ENCODE results near the gene COL6A2.

COL6A2 gene

GRCh38 chr21:46094401-46095082 lies 3.4 kb upstream of the COL6A2 start:
- TF ChIP-seq, protein P1, sequence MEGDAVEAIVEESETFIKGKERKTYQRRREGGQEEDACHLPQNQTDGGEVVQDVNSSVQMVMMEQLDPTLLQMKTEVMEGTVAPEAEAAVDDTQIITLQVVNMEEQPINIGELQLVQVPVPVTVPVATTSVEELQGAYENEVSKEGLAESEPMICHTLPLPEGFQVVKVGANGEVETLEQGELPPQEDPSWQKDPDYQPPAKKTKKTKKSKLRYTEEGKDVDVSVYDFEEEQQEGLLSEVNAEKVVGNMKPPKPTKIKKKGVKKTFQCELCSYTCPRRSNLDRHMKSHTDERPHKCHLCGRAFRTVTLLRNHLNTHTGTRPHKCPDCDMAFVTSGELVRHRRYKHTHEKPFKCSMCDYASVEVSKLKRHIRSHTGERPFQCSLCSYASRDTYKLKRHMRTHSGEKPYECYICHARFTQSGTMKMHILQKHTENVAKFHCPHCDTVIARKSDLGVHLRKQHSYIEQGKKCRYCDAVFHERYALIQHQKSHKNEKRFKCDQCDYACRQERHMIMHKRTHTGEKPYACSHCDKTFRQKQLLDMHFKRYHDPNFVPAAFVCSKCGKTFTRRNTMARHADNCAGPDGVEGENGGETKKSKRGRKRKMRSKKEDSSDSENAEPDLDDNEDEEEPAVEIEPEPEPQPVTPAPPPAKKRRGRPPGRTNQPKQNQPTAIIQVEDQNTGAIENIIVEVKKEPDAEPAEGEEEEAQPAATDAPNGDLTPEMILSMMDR (IDR thresholded peaks at IDR 0.05; ENCODE audit: insufficient read depth, low read length, poor library complexity, severe bottlenecking): no peak
- H3K27me3 ChIP-seq (replicated peaks; ENCODE audit: control insufficient read depth, insufficient read depth, low read length): no peaks in the 10 kb centered on the region
- no peak overlapping the region for H3K4me3 ChIP-seq (replicated peaks; ENCODE audit: low read depth, low read length)
- H3K36me3 ChIP-seq (ENCODE audit: control insufficient read depth, insufficient read depth, low read length): no peaks in the 10 kb centered on the region
- no peak for DNase-seq (ENCODE audit: extremely low read depth, insufficient read length)

DNA sequence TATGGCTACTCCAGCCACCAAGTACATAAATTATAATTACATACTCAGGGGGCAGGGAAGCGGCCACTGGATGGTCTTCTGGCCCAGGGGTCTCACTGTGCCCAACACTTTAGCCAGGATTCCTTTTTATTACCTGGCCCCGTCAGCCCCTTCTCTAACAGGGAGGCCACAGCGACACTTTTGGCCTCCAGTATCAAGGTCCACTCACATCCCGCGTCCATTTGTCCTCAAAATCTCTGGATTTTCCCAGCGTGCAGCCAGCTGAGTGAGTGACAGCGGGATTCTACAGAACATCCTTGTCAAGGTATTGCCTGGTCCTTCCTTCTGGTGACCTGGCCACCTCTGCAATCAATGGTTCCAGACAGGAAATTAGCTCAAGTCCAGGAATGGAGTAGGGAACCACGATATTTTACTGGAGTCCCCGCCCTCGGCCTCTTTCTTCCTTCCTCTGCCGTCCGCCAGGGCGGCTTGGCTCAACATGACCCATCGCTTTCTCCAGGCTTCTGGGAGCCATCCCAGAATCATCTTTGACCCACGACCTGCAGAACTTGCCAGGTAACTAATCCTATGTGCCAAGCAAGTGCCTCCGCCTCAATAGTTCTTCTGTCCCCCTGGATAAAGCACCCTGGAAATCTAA lies 2.7 kb upstream of the COL6A2 start:
- DNase-seq (ENCODE audit: extremely low read depth, insufficient read length): no peak
- no peaks in the 10 kb centered on the region for H3K27me3 ChIP-seq (replicated peaks; ENCODE audit: control insufficient read depth, insufficient read depth, low read length)
- TF ChIP-seq, protein P1 (IDR thresholded peaks at IDR 0.05; ENCODE audit: insufficient read depth, low read length, poor library complexity, severe bottlenecking): no peak

GRCh38 chr21:46095814-46096595 lies 1.9 kb upstream of the COL6A2 start:
- Histone ChIP-seq H3K27me3 (replicated peaks; ENCODE audit: control insufficient read depth, insufficient read depth, low read length) (no peaks in the 10 kb centered on the region), H3K4me3 (replicated peaks; ENCODE audit: low read depth, low read length) (no peak overlapping the region), H3K36me3 (ENCODE audit: control insufficient read depth, insufficient read depth, low read length) (no peaks in the 10 kb centered on the region)
- no peak for DNase-seq (ENCODE audit: extremely low read depth, insufficient read length)
- TF ChIP-seq, protein P1 (IDR thresholded peaks at IDR 0.05; ENCODE audit: insufficient read depth, low read length, poor library complexity, severe bottlenecking): no peak

More for the DNA sequence above, 2.7 kb upstream of the COL6A2 start:
- no peaks in the 10 kb centered on the region for H3K36me3 ChIP-seq (ENCODE audit: control insufficient read depth, insufficient read depth, low read length)
- H3K4me3 ChIP-seq (replicated peaks; ENCODE audit: low read depth, low read length): no peak overlapping the region

DNA sequence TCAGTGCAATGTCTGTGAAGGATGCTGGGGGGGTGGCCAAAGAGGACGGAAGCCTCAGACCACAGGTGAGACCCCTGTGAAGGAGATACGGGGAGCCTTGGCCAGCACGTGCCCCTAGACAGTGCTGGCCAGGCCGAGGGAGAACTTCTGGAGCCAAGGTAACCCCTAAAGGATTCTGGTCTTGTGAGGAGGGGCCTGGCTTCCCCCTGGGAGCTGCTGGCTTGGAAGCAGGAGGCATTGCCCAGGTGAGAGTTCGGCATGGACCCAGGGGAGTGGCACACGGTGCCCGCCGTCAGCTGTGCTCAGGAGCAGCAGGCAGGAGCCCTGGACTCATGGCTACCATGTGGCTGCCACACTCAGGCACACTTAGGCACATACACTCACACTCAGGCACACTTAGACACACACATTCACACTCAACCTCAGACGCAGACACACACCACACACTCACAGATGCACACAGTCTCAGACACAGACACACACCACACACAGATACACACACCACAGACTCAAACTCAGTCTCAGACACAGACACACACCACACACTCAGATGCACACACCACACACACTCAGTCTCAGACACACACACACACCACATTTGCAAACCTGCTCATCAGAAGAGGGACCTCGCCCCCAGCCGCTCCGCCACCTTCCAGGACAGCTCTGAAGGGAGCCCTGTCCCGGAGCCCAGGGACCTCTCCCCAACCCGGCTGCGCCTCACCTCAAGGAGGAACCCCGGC lies 1.1 kb upstream of the COL6A2 start:
- H3K4me3 ChIP-seq (replicated peaks; ENCODE audit: low read depth, low read length): no peak overlapping the region
- no peaks in the 10 kb centered on the region for H3K36me3 ChIP-seq (ENCODE audit: control insufficient read depth, insufficient read depth, low read length)
- DNase-seq (ENCODE audit: extremely low read depth, insufficient read length): no peak
- TF ChIP-seq, protein P1 (IDR thresholded peaks at IDR 0.05; ENCODE audit: insufficient read depth, low read length, poor library complexity, severe bottlenecking): no peak
- H3K27me3 ChIP-seq (replicated peaks; ENCODE audit: control insufficient read depth, insufficient read depth, low read length): no peaks in the 10 kb centered on the region

DNA sequence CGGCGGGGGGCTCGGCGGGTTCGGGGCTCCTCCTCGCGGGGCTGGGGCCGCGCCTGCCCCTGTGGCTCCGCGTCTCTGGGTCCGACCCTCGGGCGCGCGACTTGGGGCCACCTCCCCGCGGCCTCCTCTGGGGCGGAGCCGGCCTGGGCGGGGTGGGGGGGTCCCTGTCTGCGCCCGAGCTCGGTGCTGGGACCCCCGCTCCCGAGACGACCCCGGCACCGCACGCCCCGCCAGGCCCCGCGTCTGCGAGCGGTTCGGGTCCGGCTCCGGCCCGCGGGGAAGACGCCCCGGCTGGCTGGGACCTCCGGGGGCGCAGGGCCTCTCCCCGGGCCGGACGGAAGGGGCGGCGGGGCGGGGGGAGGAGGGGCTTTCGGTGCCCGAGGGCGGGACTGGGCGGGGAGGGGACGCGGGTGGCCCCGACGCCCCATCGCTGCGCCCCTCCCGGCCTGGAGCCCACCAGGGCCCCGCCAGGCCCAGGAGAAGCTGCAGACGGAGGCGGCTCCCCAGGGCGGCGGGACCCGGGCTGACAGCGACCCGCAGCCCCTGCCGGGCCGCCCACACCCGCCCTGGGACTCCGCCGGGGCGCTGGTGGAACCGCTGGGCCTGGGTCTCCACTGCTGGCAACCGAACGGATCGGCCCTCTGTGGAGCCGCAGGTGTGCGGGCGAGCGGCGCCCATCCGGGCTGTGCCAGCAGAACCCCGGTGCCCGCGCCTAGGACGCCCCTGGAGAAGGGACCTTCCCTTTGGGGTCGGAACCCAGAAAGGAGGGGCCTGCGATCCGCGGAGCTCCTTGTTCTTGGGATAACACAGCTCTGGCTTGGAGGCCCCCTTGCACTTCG lies 610 bp downstream of the COL6A2 start:
- no peak overlapping the region for H3K4me3 ChIP-seq (replicated peaks; ENCODE audit: low read depth, low read length)
- TF ChIP-seq, protein P1 (IDR thresholded peaks at IDR 0.05; ENCODE audit: insufficient read depth, low read length, poor library complexity, severe bottlenecking): no peak
- no peaks in the 10 kb centered on the region for H3K27me3 ChIP-seq (replicated peaks; ENCODE audit: control insufficient read depth, insufficient read depth, low read length)
- H3K36me3 ChIP-seq (ENCODE audit: control insufficient read depth, insufficient read depth, low read length): no peaks in the 10 kb centered on the region
- DNase-seq (ENCODE audit: extremely low read depth, insufficient read length): no peak
